ENCODE results near the gene RHBDD3.
A peak's percentile ranks its signal among the peaks of the same experiment; 100 is the strongest.

RHBDD3 gene

GRCh38 chr22:29267858-29268510, at the start of gene RHBDD3, which contains the start of gene EWSR1:
TSS of gene RHBDD3 (minus strand) at chr22:29267981. CDS start at chr22:29265626, 2,355 bp downstream.
TSS of gene EWSR1 (plus strand) at chr22:29268268. CDS start at chr22:29268337, 69 bp downstream.
- peak; percentile 93 to 95 for DNase-seq (ENCODE audit: low read depth in 2 of 2)

- no peak for DNase-seq (ENCODE audit: low read depth in 2 of 2)
Measured at GRCh38 chr22:29316141-29316828, 48.5 kb upstream of the RHBDD3 start.

DNA sequence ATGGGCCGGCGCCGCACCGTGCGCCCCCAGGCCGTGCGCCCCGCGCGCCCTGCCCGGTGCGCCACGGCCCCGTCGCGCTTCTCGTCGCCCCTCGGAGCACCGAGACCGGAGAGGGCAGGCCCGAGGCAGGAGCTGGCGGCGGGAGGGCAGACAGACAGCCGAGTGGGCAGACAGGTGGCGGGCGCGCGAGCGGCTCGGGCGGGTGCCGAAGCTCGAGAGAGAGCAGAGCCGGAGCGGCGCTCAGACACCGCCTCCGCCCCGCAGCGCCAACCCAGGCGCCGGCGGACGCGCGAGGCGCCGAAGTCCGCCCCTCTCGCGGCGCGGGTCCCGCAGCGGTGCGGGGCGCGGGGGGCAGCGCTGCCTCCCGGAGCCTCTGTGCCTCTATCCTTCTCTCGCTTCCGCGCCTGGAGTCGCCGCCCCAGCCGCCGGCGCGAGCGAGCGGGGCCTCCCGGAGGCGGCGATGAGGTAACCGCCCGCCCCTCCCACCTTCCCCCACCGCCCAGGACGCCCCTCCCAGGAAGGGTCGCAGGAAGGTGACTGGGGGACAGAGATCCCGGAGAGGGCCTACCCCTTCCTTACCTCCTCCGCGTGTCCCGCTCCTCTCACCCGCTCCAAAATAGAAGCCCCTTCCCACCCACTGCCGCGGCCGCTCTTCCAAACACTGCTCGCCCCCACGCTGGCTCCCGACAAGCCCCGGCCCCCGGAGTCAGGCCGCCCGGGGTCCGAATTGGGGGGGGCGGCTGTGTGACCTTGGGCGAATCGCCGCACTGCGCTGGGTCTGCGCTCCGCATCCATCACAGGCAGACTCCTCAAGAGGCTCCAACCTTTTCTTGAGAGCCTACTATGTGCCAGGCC, 47.7 kb upstream of the RHBDD3 start, which contains the start of gene RASL10A:
TSS of gene RASL10A (minus strand) at position 412 of the 855 bp plus-strand sequence. CDS start 451 bp downstream, outside the sequence.
- DNase-seq (ENCODE audit: low read depth in 2 of 2), result no peak

DNA sequence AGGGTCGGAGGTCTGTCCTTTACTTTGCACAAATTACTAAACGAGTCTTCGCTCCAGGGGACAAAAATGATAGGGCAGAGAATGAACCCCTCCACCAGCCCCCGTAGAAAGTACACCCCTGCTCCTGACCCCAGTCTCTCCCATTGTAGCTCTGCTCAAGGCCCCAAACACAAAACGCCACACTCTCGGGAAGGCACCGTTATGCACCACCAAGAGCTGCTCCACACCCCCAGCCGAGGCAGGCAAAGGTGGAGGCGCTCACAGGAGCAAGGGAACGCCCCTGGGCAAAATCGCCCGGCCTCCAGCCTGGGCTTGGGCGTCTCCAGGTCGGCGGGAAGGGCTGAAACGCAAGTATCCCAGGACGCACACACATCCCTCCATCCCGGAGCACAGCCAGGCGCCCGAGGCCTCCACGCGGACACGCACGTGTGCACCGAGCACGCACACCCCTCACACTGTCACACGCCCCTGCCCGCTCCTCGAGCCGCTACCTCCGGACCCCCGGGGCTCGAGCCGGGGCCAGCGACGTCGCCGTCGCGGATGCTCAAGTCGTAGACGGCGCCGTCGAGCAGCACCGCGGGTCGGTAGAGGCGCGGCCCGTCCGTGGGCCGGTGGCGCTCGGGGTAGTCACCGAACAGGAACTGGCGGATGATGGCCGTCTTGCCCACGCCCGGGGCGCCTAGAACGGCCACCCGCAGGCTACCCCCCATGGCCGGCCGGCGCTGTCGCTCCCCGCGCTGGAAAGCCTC, 46.9 kb upstream of the RHBDD3 start:
- no peak for DNase-seq (ENCODE audit: low read depth in 2 of 2)

DNA sequence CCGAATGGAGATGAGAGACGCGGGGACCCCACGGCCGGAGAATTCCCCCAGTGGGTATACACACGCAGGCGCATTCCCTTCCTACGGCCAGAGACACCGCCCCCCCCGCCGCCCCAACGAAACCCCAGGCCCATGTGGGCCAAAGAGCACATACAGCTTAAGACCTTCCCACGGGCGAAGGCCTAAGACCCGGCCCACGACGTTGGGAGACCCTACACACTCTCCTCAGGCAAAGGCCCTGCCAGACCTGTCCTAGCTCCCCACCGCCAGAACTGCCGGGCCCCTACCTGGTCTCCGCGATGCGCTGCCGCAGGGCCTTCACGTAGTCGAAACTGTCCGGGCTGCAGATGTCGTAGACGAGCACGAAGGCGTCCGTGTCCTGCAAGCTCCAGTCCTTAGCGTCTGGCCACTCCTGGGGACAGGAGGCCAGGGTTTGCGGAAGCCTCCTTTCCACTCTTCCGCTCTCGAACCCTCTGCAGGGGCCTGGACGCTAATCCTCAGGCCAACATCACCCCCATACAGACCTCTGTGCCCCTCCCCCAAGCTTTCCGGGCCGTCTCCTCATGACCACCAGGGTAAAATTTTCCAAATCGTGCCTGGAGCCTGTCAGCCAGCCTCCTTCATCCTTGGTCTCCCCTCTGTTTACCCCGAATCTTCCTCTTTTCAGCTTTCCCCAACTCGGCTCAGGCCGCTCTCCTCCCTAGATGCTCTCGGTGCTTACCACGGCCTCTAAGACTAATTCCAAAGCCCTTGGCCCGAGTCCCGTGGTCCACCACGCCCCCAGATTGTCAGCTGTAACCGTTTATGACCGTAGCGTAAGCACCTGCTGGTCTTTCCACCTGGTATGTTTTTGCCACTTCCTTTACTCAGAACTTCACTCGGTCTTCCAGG, 46.0 kb upstream of the RHBDD3 start:
- DNase-seq (ENCODE audit: low read depth in 2 of 2), result no peak

DNA sequence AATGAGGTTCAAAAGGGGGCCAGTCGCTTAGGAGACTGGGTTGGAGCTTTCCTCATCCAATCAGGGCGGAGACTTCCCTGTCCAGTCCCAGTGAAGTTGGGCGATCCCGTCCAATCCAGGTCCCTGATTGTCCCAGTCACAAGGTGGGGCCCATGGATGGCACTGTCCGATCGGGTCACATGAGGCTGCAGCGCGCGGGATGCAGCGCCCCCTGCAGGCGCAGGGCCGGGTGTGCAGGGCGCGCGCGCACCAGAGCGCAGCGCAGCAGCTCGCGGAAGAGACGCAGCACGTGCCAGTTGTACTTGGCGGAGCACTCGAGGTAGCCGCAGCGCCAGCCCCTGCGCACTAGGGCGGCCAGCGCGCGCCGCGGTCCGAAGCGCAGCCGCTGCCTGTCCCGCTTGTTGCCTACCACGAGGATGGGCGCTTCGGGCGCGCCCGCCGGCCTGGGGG, 45.4 kb upstream of the RHBDD3 start:
- no peak for DNase-seq (ENCODE audit: low read depth in 2 of 2)

GRCh38 chr22:29312218-29313125, 44.7 kb upstream of the RHBDD3 start:
- DNase-seq (ENCODE audit: low read depth in 2 of 2), result no peak

- no peak for DNase-seq (ENCODE audit: low read depth in 2 of 2)
Measured at GRCh38 chr22:29311464-29312217, 43.9 kb upstream of the RHBDD3 start.

- peak; percentile 31 to 61 for DNase-seq (ENCODE audit: low read depth in 2 of 2)
Measured at GRCh38 chr22:29310863-29311339, 43.1 kb upstream of the RHBDD3 start.

DNA sequence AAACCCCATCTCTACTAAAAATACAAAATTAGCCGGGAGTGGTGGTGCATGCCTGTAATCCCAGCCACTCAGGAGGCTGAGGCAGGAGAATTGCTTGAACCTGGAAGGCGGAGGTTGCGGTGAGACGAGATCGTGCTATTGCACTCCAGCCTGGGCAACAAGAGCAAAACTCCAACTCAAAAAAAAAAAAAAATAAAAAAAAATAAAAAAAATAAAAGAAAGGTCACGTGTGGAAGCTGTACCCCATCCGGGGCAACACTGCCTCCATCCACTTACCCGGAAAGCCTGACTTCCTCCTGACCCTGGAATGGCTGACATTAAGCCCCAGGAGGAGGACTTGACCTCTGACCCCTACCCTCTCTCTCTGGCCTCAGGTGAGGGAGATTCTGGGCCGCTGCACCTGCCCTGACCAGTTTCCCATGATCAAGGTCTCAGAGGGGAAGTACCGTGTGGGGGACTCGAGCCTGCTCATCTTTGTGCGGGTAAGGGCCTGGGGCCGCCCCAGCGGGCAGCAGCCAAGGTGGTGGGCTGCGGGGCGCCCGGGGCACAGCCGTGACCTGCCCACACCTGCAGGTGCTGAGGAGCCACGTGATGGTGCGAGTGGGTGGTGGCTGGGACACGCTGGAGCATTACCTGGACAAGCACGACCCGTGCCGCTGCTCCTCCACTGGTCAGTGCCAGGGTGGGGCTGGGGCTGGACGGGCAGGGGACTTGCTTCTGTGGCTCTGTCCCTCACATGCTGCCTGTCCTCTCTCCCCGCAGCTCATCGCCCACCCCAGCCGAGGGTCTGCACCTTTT, 42.5 kb upstream of the RHBDD3 start:
- DNase-seq (ENCODE audit: low read depth in 2 of 2), result no peak

GRCh38 chr22:29309332-29310064, 41.7 kb upstream of the RHBDD3 start:
- DNase-seq (ENCODE audit: low read depth in 2 of 2), result no peak

GRCh38 chr22:29308791-29309262, 41.0 kb upstream of the RHBDD3 start:
- DNase-seq (ENCODE audit: low read depth in 2 of 2), result no peak

GRCh38 chr22:29308148-29308790, 40.5 kb upstream of the RHBDD3 start:
- DNase-seq (ENCODE audit: low read depth in 2 of 2), result no peak

GRCh38 chr22:29307596-29308147, 39.9 kb upstream of the RHBDD3 start:
- DNase-seq (ENCODE audit: low read depth in 2 of 2), result no peak

GRCh38 chr22:29306835-29307595, 39.2 kb upstream of the RHBDD3 start:
- no peak for DNase-seq (ENCODE audit: low read depth in 2 of 2)
